Uterus (tissue), 4 donors: Measurements from ENCODE around the gene RAB40C. TPM values are rescaled to one million over a fixed set of nuclear protein-coding genes. Genes with fewer than 3 reads are reported as not detected.

Source experiments
- DNase-seq, 2 donors: peaks; one replicate each; pipeline ENCODE4 v3.0.0-alpha.2; 2019 to 2020
- H3K27ac ChIP-seq, 2 donors: fragments of 200-600 bp; sonication (generic); 1 replicate in 1 of 2; 2 replicates in 1 of 2; pipeline ENCODE4 v1.5.1; 2016 to 2018
- H3K27me3 ChIP-seq, 2 donors: fragments of 200-600 bp; sonication (generic); one replicate each; pipeline ENCODE4 v1.5.1; 2018 to 2019; ENCODE audit warnings: control low read depth in 1 of 2
- H3K36me3 ChIP-seq, 2 donors: fragments of 200-600 bp; sonication (generic); one replicate each; pipeline ENCODE4 v1.5.1; 2019; ENCODE audit warnings: control low read depth in 1 of 2
- H3K4me1 ChIP-seq, 2 donors: fragments of 200-600 bp; sonication (generic); one replicate each; pipeline ENCODE4 v1.5.1; 2018 to 2019; ENCODE audit warnings: control low read depth in 1 of 2
- H3K4me3 ChIP-seq, 2 donors: fragments of 200-600 bp; sonication (generic); 1 replicate in 1 of 2; 2 replicates in 1 of 2; pipeline ENCODE4 v1.5.1; 2018 to 2019; ENCODE audit warnings: mild to moderate bottlenecking in 1 of 2
- H3K9me3 ChIP-seq, 2 donors: fragments of 200-600 bp; sonication (generic); one replicate each; pipeline ENCODE4 v1.5.1; 2019; ENCODE audit warnings: control low read depth in 1 of 2
- POLR2A ChIP-seq, 2 donors: fragments of 450-650 bp; IDR thresholded peaks; one replicate each; pipeline ENCODE4 v1.6.1; 2016; ENCODE audit warnings: antibody characterized with exemption in 2 of 2, mild to moderate bottlenecking in 1 of 2, moderate library complexity in 1 of 2
- intact Hi-C: fragments of 100-400 bp; cut with DNase I; formaldehyde crosslinking; loops from one replicate; pipeline ENCODE4 v1.15.1; 2023; ENCODE audit warnings: low total_unique reads
- total RNA-seq, 4 donors: library from RNA; depleted of rRNA in 3 of 4; stranded (reverse); fragments of >200 nt in 3 of 4; gene quantifications; one replicate each; pipeline versions ENCODE4 v1.1.0 to v1.2.4, GENCODE V29; 2014 to 2023
- TF ChIP-seq, protein P1 (sequence below), 4 experiments: fragments of 200-600 bp in 2 of 4; fragments of 450-650 bp in 2 of 4; sonication (generic) in 2 of 4; IDR thresholded peaks; one replicate each; pipeline ENCODE4 v1.5.1; 2016 to 2019; ENCODE audit warnings: antibody characterized with exemption in 4 of 4, mild to moderate bottlenecking in 2 of 4, moderate library complexity in 1 of 4
- donor health status: DM: yes; HTN: yes; CAD: no.

RAB40C gene
- total RNA-seq, 4 donors from 2014 or later: 0.59 to 25.4 (median 14.3) TPM

DNA sequence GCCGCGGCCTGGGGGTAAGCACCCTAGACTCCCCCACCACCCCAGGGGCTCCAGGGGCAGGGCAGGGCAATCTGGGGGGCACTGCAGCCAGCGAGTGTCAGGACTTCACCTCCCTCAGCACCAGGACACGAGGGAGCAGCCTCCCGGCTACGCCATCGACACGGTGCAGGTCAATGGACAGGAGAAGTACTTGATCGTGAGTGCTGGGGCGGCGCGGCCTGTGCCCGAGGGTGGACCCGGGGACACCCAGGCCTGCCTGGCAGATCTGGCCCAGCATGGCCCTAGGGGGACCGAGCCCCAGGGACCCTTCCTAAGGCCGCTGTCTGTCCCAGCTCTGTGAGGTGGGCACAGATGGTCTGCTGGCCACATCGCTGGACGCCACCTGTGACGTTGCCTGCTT is 82.5 kb downstream of the RAB40C start:
- Histone ChIP-seq H3K27me3 (no peaks in the 10 kb centered on the region), H3K4me3 (no peak overlapping the region), H3K27ac (no peak overlapping the region), H3K36me3 (no peaks in the 10 kb centered on the region), H3K4me1 (peaks cover 0 to 15% of the 10 kb centered on the region in 2 donors), H3K9me3 (no peaks in the 10 kb centered on the region)
- TF ChIP-seq, protein P1, sequence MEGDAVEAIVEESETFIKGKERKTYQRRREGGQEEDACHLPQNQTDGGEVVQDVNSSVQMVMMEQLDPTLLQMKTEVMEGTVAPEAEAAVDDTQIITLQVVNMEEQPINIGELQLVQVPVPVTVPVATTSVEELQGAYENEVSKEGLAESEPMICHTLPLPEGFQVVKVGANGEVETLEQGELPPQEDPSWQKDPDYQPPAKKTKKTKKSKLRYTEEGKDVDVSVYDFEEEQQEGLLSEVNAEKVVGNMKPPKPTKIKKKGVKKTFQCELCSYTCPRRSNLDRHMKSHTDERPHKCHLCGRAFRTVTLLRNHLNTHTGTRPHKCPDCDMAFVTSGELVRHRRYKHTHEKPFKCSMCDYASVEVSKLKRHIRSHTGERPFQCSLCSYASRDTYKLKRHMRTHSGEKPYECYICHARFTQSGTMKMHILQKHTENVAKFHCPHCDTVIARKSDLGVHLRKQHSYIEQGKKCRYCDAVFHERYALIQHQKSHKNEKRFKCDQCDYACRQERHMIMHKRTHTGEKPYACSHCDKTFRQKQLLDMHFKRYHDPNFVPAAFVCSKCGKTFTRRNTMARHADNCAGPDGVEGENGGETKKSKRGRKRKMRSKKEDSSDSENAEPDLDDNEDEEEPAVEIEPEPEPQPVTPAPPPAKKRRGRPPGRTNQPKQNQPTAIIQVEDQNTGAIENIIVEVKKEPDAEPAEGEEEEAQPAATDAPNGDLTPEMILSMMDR (IDR thresholded peaks at IDR 0.05): no peak
- TF ChIP-seq POLR2A (IDR thresholded peaks at IDR 0.05): no peak
- intact Hi-C loops: no loop called here
- no peak for DNase-seq

DNA sequence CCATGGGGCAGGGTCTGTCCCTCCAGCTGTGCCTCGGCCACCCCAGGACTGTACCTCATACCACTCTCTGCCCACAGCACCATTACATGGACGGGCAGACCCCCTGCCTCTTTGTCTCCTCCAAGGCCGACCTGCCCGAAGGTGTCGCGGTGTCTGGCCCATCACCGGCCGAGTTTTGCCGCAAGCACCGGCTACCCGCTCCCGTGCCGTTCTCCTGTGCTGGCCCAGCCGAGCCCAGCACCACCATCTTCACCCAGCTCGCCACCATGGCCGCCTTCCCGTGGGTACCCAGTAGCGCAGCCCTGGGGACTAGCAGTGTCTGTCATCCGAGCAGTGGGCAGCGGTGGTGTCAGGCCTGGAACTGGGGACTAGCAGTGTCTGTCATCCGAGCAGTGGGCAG is 83.0 kb downstream of the RAB40C start:
- Histone ChIP-seq H3K36me3 (no peaks in the 10 kb centered on the region), H3K27me3 (no peaks in the 10 kb centered on the region), H3K27ac (no peak overlapping the region), H3K4me3 (no peak overlapping the region), H3K9me3 (no peaks in the 10 kb centered on the region), H3K4me1 (peaks cover 0 to 11% of the 10 kb centered on the region in 2 donors)
- DNase-seq: no peak
- TF ChIP-seq, protein P1 (IDR thresholded peaks at IDR 0.05): no peak
- no peak for TF ChIP-seq POLR2A (IDR thresholded peaks at IDR 0.05)
- intact Hi-C loops: no loop called here

DNA sequence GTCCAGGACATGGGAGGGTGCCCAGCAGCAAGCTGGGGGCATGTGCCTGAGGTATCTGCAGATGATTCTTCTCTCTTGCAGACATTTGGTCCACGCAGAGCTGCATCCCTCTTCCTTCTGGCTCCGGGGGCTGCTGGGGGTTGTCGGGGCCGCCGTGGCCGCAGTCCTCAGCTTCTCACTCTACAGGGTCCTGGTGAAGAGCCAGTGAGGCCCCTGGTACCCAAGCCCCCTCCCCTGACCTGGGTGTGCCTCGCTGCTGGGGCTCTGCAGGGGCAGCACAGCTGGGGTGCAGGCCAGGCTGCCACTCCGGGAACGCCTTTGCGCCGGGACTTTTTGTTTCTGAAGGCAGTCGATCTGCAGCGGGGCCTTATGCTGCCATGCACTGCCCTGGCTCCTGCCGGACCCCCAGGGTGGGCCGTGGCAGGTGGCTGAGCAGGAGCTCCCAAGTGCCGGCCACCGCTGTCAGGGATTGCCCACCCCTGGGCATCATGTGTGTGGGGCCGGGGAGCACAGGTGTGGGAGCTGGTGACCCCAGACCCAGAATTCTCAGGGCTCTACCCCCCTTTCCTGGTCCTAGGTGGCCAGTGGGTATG is 83.6 kb downstream of the RAB40C start:
- Histone ChIP-seq H3K9me3 (no peaks in the 10 kb centered on the region), H3K4me3 (no peak overlapping the region), H3K36me3 (no peaks in the 10 kb centered on the region), H3K27me3 (no peaks in the 10 kb centered on the region), H3K27ac (no peak overlapping the region), H3K4me1 (peaks cover 0 to 11% of the 10 kb centered on the region in 2 donors)
- DNase-seq: no peak
- TF ChIP-seq, protein P1 (IDR thresholded peaks at IDR 0.05): no peak
- no peak for TF ChIP-seq POLR2A (IDR thresholded peaks at IDR 0.05)
- intact Hi-C loops: no loop called here

DNA sequence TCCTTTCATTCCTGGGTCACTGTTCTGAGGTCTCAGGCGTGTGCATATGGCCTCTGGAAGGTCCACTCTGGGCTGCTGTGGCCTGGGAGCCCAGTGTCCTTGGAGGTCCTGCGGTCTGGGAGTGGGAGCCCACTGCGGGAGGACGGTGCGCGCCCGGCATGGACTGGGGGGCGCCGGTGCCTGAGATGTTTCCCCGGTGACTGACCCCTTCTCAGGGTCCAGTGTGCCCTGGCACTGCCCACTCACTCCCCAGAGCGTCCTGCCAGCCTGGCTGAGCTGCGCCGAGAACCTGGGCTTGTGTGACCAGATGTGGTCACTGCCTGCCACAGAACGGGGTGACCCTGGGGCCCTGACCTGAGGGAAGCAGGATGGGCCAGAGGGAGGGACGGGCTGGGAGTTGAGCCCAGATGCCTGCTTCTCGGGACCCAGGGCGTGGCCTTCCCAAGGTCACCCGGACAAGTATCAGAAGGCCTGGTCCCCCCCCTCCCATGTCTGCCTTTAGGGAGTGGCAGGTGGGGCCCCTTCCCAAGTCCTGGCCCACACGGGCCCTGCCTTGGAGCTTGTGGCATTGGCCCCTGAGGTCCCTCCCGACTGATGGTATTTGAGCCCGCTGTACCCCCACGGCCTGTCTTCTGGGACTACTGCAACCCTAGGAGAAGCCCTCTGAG is 84.5 kb downstream of the RAB40C start:
- no peak overlapping the region for H3K4me3 ChIP-seq
- no peak for DNase-seq
- no peak overlapping the region for H3K27ac ChIP-seq
- H3K4me1 ChIP-seq: peaks cover 0 to 11% of the 10 kb centered on the region in 2 donors
- H3K9me3 ChIP-seq: no peaks in the 10 kb centered on the region
- TF ChIP-seq POLR2A (IDR thresholded peaks at IDR 0.05): no peak
- TF ChIP-seq, protein P1 (IDR thresholded peaks at IDR 0.05): no peak
- no peaks in the 10 kb centered on the region for H3K27me3 ChIP-seq
- no peaks in the 10 kb centered on the region for H3K36me3 ChIP-seq
- intact Hi-C loops: no loop called here
